ENCODE data around the gene PPP2R3B.
"Not testable (repeated sequence)": the region's sequence is repeated elsewhere in the genome, so short reads cannot be mapped to it uniquely, and the experiment has no call there.

The PPP2R3B gene, protein sequence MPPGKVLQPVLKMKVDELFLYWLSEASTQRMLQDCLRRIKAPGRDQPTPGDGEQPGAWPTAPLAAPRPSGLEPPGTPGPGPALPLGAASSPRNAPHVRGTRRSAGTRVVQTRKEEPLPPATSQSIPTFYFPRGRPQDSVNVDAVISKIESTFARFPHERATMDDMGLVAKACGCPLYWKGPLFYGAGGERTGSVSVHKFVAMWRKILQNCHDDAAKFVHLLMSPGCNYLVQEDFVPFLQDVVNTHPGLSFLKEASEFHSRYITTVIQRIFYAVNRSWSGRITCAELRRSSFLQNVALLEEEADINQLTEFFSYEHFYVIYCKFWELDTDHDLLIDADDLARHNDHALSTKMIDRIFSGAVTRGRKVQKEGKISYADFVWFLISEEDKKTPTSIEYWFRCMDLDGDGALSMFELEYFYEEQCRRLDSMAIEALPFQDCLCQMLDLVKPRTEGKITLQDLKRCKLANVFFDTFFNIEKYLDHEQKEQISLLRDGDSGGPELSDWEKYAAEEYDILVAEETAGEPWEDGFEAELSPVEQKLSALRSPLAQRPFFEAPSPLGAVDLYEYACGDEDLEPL

DNA sequence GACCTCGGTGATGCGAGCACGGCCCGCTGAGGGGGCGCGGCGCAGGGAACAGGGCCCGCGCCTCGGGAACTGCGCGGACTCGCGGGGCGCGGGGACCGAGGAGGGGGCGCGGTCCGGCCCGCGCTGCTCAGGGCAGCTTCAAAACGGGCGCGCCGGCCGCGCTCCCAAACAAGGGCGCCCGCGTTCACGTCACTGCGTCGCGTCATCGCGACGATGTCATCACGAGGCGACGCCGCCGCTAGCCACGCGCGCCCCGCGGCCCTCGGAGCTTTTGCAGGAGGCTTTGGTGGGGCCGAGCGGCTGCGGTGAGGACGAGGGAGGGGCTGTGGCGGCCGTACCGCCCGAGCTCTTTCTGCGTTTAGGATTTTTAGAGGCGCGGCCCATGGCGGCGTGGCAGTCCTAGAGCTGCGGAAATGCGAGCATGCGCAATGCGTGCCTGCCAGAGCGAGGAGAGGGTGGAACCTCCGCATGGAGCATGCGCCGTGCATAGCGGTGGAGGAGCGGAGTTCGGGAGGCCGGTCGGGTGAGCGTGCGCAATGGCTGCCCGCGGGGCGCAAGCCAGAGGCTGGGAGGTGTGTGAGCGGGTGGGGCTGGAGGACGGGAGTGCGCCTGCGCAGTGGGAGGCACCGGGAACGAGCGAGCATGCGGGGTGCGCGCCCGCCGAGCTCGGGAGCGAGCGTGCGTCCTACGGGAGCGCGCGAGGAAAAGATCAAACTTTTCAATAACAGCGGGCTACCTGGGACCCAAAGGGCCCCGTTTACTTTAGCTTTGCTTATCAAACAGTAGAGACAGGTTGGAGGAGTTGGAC lies at the start of gene PPP2R3B:
PPP2R3B (minus strand) TSS at position 140 of the 808 bp plus-strand sequence. CDS start 216 bp downstream, outside the sequence.
- no peaks in the 10 kb centered on the region for H3K27me3 Mint-ChIP-seq
- peak within 1 kb of the TSS; percentile 97 for H3K27ac Mint-ChIP-seq
- H3K9me3 Mint-ChIP-seq: no peaks in the 10 kb centered on the region
- H3K4me3 Mint-ChIP-seq: peak within 1 kb of the TSS; percentile 85
- DNase-seq (ENCODE audit: low spot score in 2 of 2) (peak; percentile 94 to 99), ATAC-seq (ENCODE audit: low read depth) (peak; percentile 90)
- H3K4me1 Mint-ChIP-seq: peaks cover 7% of the 10 kb centered on the region
- H3K36me3 Mint-ChIP-seq: no peaks in the 10 kb centered on the region

DNA sequence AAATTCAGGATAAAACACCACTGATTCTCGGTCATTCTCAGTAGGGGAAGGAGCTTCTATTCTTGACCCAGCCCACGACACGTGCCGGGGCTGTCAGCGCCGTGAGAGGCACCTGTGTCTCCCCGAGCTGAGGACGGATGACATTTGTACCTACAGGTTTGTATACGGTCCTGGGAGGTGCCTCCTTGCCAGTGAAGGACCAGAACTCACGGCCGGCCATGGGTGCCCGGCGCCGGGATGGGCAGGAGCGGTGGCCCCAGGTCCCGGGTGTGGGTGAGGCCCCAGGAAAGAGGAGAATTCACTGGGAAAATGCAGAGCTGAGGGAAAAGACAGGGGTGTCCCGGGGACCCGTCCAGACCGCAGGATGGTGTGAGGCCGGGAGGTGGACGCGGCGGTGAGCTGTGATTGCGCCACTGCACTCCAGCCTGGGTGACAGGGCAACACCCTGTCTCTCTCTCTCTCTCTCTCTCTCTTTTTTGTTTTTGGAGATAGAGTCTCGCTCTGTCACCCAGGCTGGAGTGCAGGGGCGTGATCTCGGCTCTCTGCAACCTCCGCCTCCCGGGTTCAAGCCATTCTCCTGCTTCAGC lies 48.9 kb upstream of the PPP2R3B start:
- Mint-ChIP-seq H3K4me3 (no peak overlapping the region), H3K36me3 (peaks cover 7% of the 10 kb centered on the region), H3K4me1 (peaks cover 11% of the 10 kb centered on the region), H3K27ac (no peak overlapping the region), H3K9me3 (peaks cover 18% of the 10 kb centered on the region), H3K27me3 (peaks cover 2% of the 10 kb centered on the region)
- DNase-seq (ENCODE audit: low spot score in 2 of 2) (no peak), ATAC-seq (ENCODE audit: low read depth) (no peak)

DNA sequence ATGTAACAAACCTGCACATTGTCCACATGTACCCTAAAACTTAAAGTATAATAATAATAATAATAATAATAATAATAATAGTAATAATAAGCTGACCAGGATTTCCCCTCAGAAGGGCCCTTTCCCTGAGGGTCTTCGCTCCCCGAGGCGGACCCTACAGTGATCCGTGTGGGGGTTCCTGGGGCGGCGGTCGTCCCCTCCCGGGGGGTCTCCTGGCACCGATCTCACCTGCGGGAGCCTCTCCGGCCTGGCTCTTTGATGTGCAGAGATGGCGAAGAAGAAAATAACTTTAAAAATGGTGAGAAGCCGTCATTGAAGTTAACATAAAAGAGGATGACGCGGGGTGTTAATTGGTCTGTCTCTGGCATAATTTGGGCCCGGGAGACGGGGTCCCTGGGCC lies 48.2 kb upstream of the PPP2R3B start:
- no peak overlapping the region for H3K4me3 Mint-ChIP-seq
- no peak for DNase-seq (ENCODE audit: low spot score in 2 of 2)
- H3K27me3 Mint-ChIP-seq: peaks cover 4% of the 10 kb centered on the region
- no peak overlapping the region for H3K27ac Mint-ChIP-seq
- ATAC-seq (ENCODE audit: low read depth): no peak
- peaks cover 12% of the 10 kb centered on the region for H3K9me3 Mint-ChIP-seq
- peaks cover 7% of the 10 kb centered on the region for H3K36me3 Mint-ChIP-seq
- peaks cover 11% of the 10 kb centered on the region for H3K4me1 Mint-ChIP-seq

DNA sequence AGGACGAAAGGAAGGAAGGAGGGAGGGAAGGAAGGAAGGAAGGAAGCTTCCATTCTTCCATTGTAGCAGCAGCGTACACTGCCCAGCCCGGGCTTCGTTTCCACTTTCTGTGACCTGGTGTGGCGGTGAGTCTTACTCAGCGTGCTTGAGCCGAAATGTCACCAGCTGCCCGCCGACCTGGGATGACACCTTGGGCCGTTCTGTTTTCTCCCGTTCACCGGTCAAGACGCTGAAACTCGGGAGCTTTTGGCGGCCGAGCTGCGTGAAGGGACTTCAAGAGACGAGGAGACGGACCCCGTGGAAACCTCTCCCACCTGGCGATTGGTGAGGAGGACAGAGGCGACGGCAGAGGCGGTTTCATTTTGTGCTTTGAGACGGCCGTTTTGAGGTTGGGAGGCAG lies 47.1 kb upstream of the PPP2R3B start:
- Mint-ChIP-seq H3K4me1 (peaks cover 11% of the 10 kb centered on the region), H3K27me3 (peaks cover 7% of the 10 kb centered on the region), H3K4me3 (no peak overlapping the region), H3K27ac (no peak overlapping the region), H3K9me3 (peaks cover 9% of the 10 kb centered on the region), H3K36me3 (peaks cover 7% of the 10 kb centered on the region)
- ATAC-seq (ENCODE audit: low read depth): no peak
- DNase-seq (ENCODE audit: low spot score in 2 of 2): no peak

DNA sequence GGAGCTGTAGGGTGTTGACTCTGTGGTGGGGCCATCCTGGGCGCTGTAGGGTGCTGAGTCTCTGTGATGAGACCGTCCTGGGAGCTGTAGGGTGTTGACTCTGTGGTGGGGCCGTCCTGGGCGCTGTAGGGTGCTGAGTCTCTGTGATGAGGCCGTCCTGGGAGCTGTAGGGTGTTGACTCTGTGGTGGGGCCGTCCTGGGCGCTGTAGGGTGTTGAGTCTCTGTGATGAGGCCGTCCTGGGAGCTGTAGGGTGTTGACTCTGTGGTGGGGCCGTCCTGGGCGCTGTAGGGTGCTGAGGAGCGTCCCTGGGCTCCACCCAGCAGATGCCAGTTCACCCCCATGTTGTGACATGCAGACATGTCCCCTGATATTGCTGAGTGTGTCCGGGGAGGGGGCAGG lies 46.0 kb upstream of the PPP2R3B start:
- not testable (repeated sequence) for H3K9me3 Mint-ChIP-seq; H3K36me3 Mint-ChIP-seq; ATAC-seq (ENCODE audit: low read depth); H3K4me3 Mint-ChIP-seq; DNase-seq (ENCODE audit: low spot score in 2 of 2); H3K27me3 Mint-ChIP-seq; H3K27ac Mint-ChIP-seq
- peaks cover 11% of the 10 kb centered on the region for H3K4me1 Mint-ChIP-seq

DNA sequence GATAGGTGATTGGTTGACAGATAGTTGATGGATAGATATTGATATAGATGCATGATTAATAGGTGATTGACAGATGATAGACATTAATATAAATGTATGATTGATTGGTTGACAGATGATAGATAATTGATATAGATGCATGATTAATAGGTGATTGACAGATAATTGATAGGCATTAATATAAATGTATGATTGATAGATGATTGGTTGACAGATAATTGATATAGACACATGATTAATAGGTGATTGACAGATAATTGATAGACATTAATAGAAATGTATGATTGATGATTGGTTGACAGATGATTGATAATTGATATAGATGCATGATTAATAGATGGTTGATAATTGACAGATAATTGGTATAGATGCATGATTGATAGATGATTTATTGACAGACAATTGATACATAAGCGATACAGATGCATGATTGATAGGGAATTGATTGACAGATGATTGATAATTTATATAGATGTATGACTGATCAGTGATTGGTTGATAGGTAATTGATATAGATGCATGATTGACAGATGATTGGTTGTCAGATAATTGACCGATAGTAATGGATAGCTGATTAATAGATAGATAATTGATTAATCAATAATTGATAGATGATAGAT lies 44.9 kb upstream of the PPP2R3B start:
- peaks cover 5% of the 10 kb centered on the region for H3K9me3 Mint-ChIP-seq
- no peak overlapping the region for H3K27ac Mint-ChIP-seq
- H3K4me3 Mint-ChIP-seq: no peak overlapping the region
- H3K4me1 Mint-ChIP-seq: peaks cover 5% of the 10 kb centered on the region
- DNase-seq (ENCODE audit: low spot score in 2 of 2) (no peak), ATAC-seq (ENCODE audit: low read depth) (no peak)
- peaks cover 11% of the 10 kb centered on the region for H3K27me3 Mint-ChIP-seq
- H3K36me3 Mint-ChIP-seq: peaks cover 4% of the 10 kb centered on the region

DNA sequence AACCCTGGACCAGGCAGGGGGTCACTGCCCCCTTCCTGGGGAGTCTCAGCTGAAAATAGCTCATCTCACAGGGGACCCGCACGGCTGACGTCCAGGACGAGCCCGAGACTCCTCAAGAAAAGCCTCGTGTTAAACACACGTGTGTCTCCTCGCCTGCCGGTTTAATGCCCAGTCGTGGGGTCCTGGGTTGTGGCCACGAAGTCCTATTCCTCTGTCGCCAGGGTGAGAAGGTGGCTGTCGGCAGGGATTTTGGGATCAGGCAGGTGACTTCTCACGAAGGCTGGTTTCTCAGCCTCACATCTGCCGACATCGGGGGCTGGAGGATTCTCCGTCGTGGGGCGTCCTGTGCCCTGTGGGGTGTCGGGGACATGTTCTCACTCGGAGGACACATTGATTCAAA lies 44.3 kb upstream of the PPP2R3B start:
- DNase-seq (ENCODE audit: low spot score in 2 of 2) (no peak), ATAC-seq (ENCODE audit: low read depth) (no peak)
- H3K27me3 Mint-ChIP-seq: peaks cover 14% of the 10 kb centered on the region
- H3K4me3 Mint-ChIP-seq: no peak overlapping the region
- peaks cover 4% of the 10 kb centered on the region for H3K36me3 Mint-ChIP-seq
- H3K9me3 Mint-ChIP-seq: peaks cover 1% of the 10 kb centered on the region
- H3K27ac Mint-ChIP-seq: no peak overlapping the region
- H3K4me1 Mint-ChIP-seq: no peaks in the 10 kb centered on the region

DNA sequence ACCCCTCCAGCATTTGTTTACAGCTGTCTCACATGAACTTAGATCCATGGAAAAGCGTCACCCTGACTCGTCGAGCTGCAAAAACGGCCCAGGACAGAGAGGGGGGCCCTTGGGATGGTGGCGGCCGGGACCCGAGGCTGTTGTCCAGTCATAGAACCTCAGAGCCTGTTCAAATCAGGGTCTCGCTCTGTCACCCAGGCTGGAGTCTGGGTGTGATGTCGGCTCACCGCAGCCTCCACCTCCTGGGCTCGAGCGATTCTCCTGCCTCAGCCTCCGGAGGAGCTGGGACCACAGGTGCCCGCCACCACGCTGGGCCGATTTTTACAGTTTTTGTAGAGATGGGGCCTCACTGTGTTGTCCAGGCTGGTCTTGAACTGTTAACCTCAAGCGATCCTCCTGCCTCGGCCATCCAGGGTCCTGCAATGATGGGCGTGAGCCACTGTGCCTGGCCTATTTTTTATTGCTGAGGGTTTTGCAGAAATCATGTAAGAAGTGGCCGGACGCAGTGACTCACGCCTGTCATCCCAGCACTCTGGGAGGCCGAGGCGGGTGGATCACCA lies 42.6 kb upstream of the PPP2R3B start:
- ATAC-seq (ENCODE audit: low read depth) (no peak), DNase-seq (ENCODE audit: low spot score in 2 of 2) (no peak)
- H3K27ac Mint-ChIP-seq: no peak overlapping the region
- H3K4me3 Mint-ChIP-seq: no peak overlapping the region
- H3K9me3 Mint-ChIP-seq: peaks cover 1% of the 10 kb centered on the region
- peaks cover 4% of the 10 kb centered on the region for H3K36me3 Mint-ChIP-seq
- H3K4me1 Mint-ChIP-seq: no peaks in the 10 kb centered on the region
- H3K27me3 Mint-ChIP-seq: peaks cover 17% of the 10 kb centered on the region

DNA sequence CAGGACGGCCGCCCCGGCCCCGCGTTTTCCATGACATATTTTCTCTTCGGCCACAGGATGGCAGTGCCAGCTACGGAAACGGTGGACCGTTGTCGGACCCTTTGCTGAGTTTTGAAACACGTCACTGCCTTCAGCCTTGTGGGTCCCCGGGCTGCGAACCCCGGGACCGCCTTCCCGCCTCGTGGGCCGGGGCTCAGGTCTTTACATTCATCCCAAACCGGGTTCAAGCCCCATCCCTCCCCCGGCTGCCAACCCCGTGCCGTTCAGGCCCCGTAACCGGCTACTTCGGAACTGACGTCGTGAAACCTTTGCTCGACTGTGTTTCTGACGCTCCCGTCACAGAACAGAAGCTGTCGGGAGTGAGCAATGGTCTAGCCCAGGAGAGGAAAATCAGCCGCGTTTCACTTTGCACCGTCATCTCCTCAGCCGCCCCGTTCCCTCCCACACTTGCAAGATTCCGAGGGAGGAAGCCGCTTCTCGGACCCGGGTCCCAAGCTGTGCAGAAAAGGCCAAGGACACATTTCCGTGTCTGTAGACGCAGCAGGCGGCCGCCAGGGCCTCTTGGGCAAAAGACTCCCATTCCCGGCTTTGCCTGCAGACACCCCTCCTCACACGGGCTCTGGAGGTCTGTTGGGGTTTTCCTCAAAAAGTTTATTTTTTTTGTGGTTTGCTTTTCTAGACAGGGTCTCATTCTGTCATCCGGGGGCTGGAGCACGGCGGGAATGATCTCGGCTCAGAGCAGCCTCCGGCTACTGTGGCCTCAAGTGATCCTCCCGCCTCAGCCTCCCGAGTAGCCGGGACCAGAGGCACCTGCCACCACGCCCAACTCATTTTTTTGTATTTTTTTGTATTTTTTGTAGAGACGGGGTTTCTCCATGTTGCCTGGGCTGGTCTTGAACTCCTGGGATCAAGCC lies 41.4 kb upstream of the PPP2R3B start:
- no peak for ATAC-seq (ENCODE audit: low read depth)
- no peak for DNase-seq (ENCODE audit: low spot score in 2 of 2)
- Mint-ChIP-seq H3K27ac (no peak overlapping the region), H3K27me3 (peaks cover 19% of the 10 kb centered on the region), H3K36me3 (peaks cover 4% of the 10 kb centered on the region), H3K4me1 (no peaks in the 10 kb centered on the region), H3K9me3 (no peaks in the 10 kb centered on the region), H3K4me3 (no peak overlapping the region)

DNA sequence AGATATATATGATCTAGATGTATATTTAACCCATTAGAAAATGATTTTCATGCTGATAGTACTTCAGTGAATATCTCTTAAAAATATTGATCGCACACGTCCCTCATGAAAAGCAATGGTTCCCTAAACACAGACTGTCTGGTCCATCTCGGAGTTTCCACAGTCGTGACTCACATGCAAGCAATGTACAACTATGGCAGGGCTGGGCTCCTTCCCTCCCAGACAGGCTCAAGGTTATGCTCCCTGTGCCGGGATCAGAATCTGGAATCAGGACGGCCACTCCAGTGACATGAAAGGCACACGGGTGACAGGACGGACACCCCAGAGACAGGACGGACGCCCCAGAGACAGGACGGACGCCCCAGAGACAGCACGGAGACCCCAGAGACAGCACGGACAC lies 40.2 kb upstream of the PPP2R3B start:
- Mint-ChIP-seq H3K27me3 (peaks cover 19% of the 10 kb centered on the region), H3K36me3 (peaks cover 4% of the 10 kb centered on the region), H3K27ac (no peak overlapping the region)

DNA sequence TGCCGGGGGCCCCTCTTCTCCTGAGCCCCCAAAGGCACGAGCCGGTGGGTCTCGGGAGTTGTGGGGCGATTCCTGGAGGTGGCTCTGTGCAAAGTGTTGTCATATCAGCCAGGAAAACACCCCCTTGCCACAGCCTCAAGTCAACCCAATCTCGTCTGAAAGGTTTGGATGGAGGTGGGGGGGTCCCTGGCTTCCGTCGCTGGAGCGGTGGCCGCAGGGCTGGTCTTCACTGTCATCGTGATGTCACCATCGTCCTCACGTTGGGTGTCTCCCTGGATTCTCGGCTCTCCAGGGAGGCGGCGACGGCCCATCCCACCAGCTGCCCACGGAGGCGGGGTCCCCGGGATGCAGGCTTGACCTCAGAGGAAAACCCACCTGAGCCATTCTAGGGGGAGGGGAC lies 38.3 kb upstream of the PPP2R3B start:
- no peaks in the 10 kb centered on the region for H3K9me3 Mint-ChIP-seq
- no peak overlapping the region for H3K4me3 Mint-ChIP-seq
- peaks cover 4% of the 10 kb centered on the region for H3K36me3 Mint-ChIP-seq

More for the DNA sequence above, 40.2 kb upstream of the PPP2R3B start:
- no peaks in the 10 kb centered on the region for H3K9me3 Mint-ChIP-seq
- DNase-seq (ENCODE audit: low spot score in 2 of 2): no peak
- ATAC-seq (ENCODE audit: low read depth): no peak
- H3K4me3 Mint-ChIP-seq: no peak overlapping the region
- H3K4me1 Mint-ChIP-seq: peaks cover 2% of the 10 kb centered on the region

DNA sequence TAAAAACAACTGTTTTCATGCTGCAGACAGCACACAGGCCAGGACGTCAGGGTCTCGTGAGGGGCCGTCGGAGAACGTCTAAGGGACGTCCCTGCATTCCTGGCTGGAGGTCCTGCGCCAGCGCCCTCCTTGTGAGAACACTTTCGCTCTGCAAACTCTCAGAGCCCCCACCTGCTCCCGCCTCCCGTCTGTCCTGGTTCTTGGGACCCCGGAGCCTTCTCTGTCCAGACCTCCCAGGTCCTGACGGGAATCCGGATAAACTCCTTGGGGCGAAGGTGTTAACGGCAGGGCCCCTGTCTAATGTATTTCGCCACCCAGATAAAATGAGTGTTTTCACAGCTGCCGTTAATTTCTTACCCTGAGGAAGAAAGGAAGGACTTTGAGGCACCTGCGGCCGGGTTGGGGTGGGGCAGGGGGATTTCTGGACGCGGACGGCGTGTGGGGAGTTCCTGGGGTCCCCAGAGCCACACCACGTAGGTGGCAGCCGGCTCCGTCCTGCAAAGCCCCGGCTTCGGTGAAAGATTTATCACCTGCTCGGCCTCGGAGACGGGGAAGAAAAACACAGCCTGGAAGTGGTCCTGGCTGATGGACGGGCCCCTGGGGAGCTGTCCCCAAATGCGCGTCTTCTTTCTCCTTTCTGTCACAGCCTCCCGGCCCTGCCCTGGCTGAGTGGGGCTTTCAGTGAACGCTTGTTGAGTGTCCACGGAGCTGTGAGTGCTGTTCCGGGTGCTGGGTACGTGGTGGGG lies 35.1 kb upstream of the PPP2R3B start:
- Mint-ChIP-seq H3K27ac (no peak overlapping the region), H3K36me3 (peaks cover 2% of the 10 kb centered on the region), H3K9me3 (no peaks in the 10 kb centered on the region), H3K27me3 (peaks cover 9% of the 10 kb centered on the region), H3K4me1 (peaks cover 2% of the 10 kb centered on the region), H3K4me3 (no peak overlapping the region)
- DNase-seq (ENCODE audit: low spot score in 2 of 2) (no peak), ATAC-seq (ENCODE audit: low read depth) (peak; percentile 24)

More for the DNA sequence above, 38.3 kb upstream of the PPP2R3B start:
- H3K27ac Mint-ChIP-seq: no peak overlapping the region
- H3K4me1 Mint-ChIP-seq: peaks cover 2% of the 10 kb centered on the region
- H3K27me3 Mint-ChIP-seq: peaks cover 15% of the 10 kb centered on the region
- ATAC-seq (ENCODE audit: low read depth): no peak
- DNase-seq (ENCODE audit: low spot score in 2 of 2): no peak
